Fibroblast of villous mesenchyme (primary cell): ENCODE results near the gene KDM6A. TPM values are rescaled to one million over a fixed set of nuclear protein-coding genes. Genes with fewer than 3 reads are reported as not detected.
"Not testable (repeated sequence)": the region's sequence is repeated elsewhere in the genome, so short reads cannot be mapped to it uniquely, and the experiment has no call there.

Source experiments
- DNase-seq: peaks from one replicate; pipeline ENCODE4 v3.0.0-alpha.2; 2010; ENCODE audit warnings: low read depth
- H3K4me3 ChIP-seq: 2 replicates; pipeline ENCODE4 v1.5.1; 2011; ENCODE audit warnings: low read depth, mild to moderate bottlenecking, low read length
- CTCF ChIP-seq: IDR thresholded peaks from 2 replicates; pipeline ENCODE4 v1.5.1; 2012; ENCODE audit warnings: low read depth, mild to moderate bottlenecking, low read length; ENCODE audit not compliant: insufficient read depth
- total RNA-seq: library from RNA; depleted of rRNA; stranded (reverse); fragments of >200 nt; gene quantifications from 2 replicates; pipeline ENCODE4 v1.2.3, GENCODE V29; 2012

KDM6A gene
- total RNA-seq, 1 donor, result 27.6 TPM

GRCh38 chrX:44980883-44981282 is 107.9 kb downstream of the KDM6A start:
- no peak overlapping the region for H3K4me3 ChIP-seq
- TF ChIP-seq CTCF, result no peak
- DNase-seq, result no peak

GRCh38 chrX:44989995-44990770 is 117.2 kb downstream of the KDM6A start:
- TF ChIP-seq CTCF, result no peak
- DNase-seq, result peak; percentile 29
- no peak overlapping the region for H3K4me3 ChIP-seq

- H3K4me3 ChIP-seq, result no peak overlapping the region
- no peak for DNase-seq
- no peak for TF ChIP-seq CTCF
These were observed 119.8 kb downstream of the KDM6A start for GRCh38 chrX:44992775-44993174.

GRCh38 chrX:44996277-44996676 is 123.3 kb downstream of the KDM6A start:
- no peak for DNase-seq
- H3K4me3 ChIP-seq, result no peak overlapping the region
- TF ChIP-seq CTCF, result no peak

- TF ChIP-seq CTCF, result no peak
- DNase-seq, result no peak
- H3K4me3 ChIP-seq, result no peak overlapping the region
These were observed 124.4 kb downstream of the KDM6A start for GRCh38 chrX:44997282-44997812.

- TF ChIP-seq CTCF, result no peak
- DNase-seq, result peak; percentile 28
These were observed 124.9 kb downstream of the KDM6A start for GRCh38 chrX:44997888-44998287.

GRCh38 chrX:44999237-44999636 is 126.2 kb downstream of the KDM6A start:
- DNase-seq, H3K4me3 ChIP-seq: not testable (repeated sequence)

More at GRCh38 chrX:44997888-44998287, 124.9 kb downstream of the KDM6A start:
- no peak overlapping the region for H3K4me3 ChIP-seq

GRCh38 chrX:44999872-45000271 is 126.9 kb downstream of the KDM6A start:
- H3K4me3 ChIP-seq, DNase-seq: not testable (repeated sequence)
